Left kidney (tissue), 8 donors: ENCODE data around the gene GPALPP1. TPM values are rescaled to one million over a fixed set of nuclear protein-coding genes. Genes with fewer than 3 reads are reported as not detected.
A peak's percentile ranks its signal among the peaks of the same experiment; 100 is the strongest.
"Not testable (repeated sequence)": the region's sequence is repeated elsewhere in the genome, so short reads cannot be mapped to it uniquely, and the experiment has no call there.

Experiments
- DNase-seq: peaks from one replicate; pipeline ENCODE4 v3.0.0-alpha.2; 2013
- long read RNA-seq, 8 donors: transcript quantifications; one replicate each; lab custom pipeline, GENCODE V29; 2026
- polyA plus RNA-seq: library from polyadenylated mRNA; unstranded; fragments of 120-200 nt; gene quantifications from one replicate; pipeline ENCODE4 v1.2.1, GENCODE V29; 2013; ENCODE audit not compliant: insufficient read length

The GPALPP1 gene
- polyA plus RNA-seq = 67.4 TPM
- long read RNA-seq, donor 1, transcript GPALPP1-203 (8 exons, 1,393 nt) = major isoform, 7 of 14 reads
- long read RNA-seq, donor 1, partial matches to known transcripts = 6 of 14 reads
- long read RNA-seq, donor 1, other reads (novel, unspliced or antisense) = 0 of 14 reads
- long read RNA-seq, donor 2, partial matches to known transcripts = 0 of 3 reads
- long read RNA-seq, donor 2, other reads (novel, unspliced or antisense) = 0 of 3 reads
- long read RNA-seq, donor 3, partial matches to known transcripts = 0 of 3 reads
- long read RNA-seq, donor 3, other reads (novel, unspliced or antisense) = 0 of 3 reads
- long read RNA-seq, donor 4, partial matches to known transcripts = 0 of 1 reads
- long read RNA-seq, donor 4, other reads (novel, unspliced or antisense) = 0 of 1 reads
- long read RNA-seq, donor 5, partial matches to known transcripts = 0 of 2 reads
- long read RNA-seq, donor 5, other reads (novel, unspliced or antisense) = 0 of 2 reads
- long read RNA-seq, donor 6, partial matches to known transcripts = 0 of 3 reads
- long read RNA-seq, donor 6, other reads (novel, unspliced or antisense) = 0 of 3 reads
- long read RNA-seq, donor 7, transcript GPALPP1-203 (8 exons, 1,393 nt) = major isoform, 7 of 8 reads
- long read RNA-seq, donor 7, partial matches to known transcripts = 0 of 8 reads
- long read RNA-seq, donor 7, other reads (novel, unspliced or antisense) = 0 of 8 reads
- long read RNA-seq, donor 8, partial matches to known transcripts = 0 of 3 reads
- long read RNA-seq, donor 8, other reads (novel, unspliced or antisense) = 0 of 3 reads

- DNase-seq = peak; percentile 95
Observed at GRCh38 chr13:44989071-44989889, at the start of gene GPALPP1, which contains the start of gene NUFIP1. Gene GPALPP1, plus strand, starts transcription at chr13:44989538. Its CDS starts 117 bp downstream, at chr13:44989655. Gene NUFIP1, minus strand, starts transcription at chr13:44989471. Its CDS starts 35 bp downstream, at chr13:44989436.

- DNase-seq = not testable (repeated sequence)
Observed at GRCh38 chr13:44943411-44943810, 45.9 kb upstream of the GPALPP1 start.

- no peak for DNase-seq
Observed at GRCh38 chr13:44951184-44951583, 38.2 kb upstream of the GPALPP1 start.

GRCh38 chr13:44952671-44953070 lies 36.7 kb upstream of the GPALPP1 start:
- DNase-seq = no peak

GRCh38 chr13:44954224-44954623 lies 35.1 kb upstream of the GPALPP1 start:
- no peak for DNase-seq

GRCh38 chr13:44955406-44955805 lies 33.9 kb upstream of the GPALPP1 start:
- no peak for DNase-seq

GRCh38 chr13:44961997-44962396 lies 27.3 kb upstream of the GPALPP1 start:
- no peak for DNase-seq

GRCh38 chr13:44967704-44968433 lies 21.5 kb upstream of the GPALPP1 start:
- no peak for DNase-seq

- no peak for DNase-seq
Observed at GRCh38 chr13:44968434-44968815, 20.9 kb upstream of the GPALPP1 start.

GRCh38 chr13:44969551-44970484 lies 19.5 kb upstream of the GPALPP1 start:
- peak; percentile 80 for DNase-seq

GRCh38 chr13:44971656-44972595 lies 17.4 kb upstream of the GPALPP1 start:
- no peak for DNase-seq

GRCh38 chr13:44972956-44973581 lies 16.3 kb upstream of the GPALPP1 start:
- DNase-seq = no peak

GRCh38 chr13:44974056-44974793 lies 15.1 kb upstream of the GPALPP1 start:
- DNase-seq = no peak

- no peak for DNase-seq
Observed at GRCh38 chr13:44976196-44976595, 13.1 kb upstream of the GPALPP1 start.

- DNase-seq = no peak
Observed at GRCh38 chr13:44976949-44977583, 12.3 kb upstream of the GPALPP1 start.

- no peak for DNase-seq
Observed at GRCh38 chr13:44978328-44978727, 11.0 kb upstream of the GPALPP1 start.

- no peak for DNase-seq
Observed at GRCh38 chr13:44989941-44990340, 603 bp downstream of the GPALPP1 start.
